Hepatocyte (in vitro differentiated cells): ENCODE results near the gene SLC25A25.

ENCODE experiments used
- EZH2 ChIP-seq: fragments of 200-600 bp; sonication (generic); IDR thresholded peaks from 2 replicates; pipeline ENCODE4 v1.6.1; 2016; ENCODE audit warnings: antibody characterized with exemption, mild to moderate bottlenecking, borderline replicate concordance
- EZH2phosphoT487 ChIP-seq: fragments of 200-600 bp; sonication (generic); IDR thresholded peaks from one replicate; pipeline ENCODE4 v1.6.1; 2018; ENCODE audit warnings: antibody characterized with exemption, mild to moderate bottlenecking, low read depth, moderate library complexity; ENCODE audit not compliant: unreplicated experiment, severe bottlenecking
- TF ChIP-seq, protein P1 (sequence below): fragments of 200-600 bp; sonication (generic); IDR thresholded peaks from 2 replicates; pipeline ENCODE4 v1.5.1; 2016; ENCODE audit warnings: antibody characterized with exemption, mild to moderate bottlenecking; ENCODE audit not compliant: poor library complexity

DNA sequence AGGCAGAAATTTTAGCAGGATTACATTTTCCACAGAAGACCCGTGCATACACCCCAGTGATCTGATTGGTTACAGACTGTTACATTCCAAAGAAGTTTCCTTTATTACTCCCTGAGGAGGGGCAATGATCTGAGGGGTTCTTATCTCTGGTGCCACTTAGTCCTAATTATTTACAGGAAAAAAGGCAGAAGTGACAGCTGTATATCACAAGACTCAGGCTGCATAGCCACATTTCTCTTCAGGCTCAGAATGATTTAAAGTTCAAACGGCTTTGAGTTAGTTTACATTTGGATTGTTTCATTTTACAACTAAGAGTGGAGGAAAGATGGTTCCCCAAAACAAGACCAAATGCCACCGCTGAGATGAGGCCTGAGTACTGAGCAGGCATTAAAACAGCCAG, 18.2 kb upstream of the SLC25A25 start:
- TF ChIP-seq, protein P1, sequence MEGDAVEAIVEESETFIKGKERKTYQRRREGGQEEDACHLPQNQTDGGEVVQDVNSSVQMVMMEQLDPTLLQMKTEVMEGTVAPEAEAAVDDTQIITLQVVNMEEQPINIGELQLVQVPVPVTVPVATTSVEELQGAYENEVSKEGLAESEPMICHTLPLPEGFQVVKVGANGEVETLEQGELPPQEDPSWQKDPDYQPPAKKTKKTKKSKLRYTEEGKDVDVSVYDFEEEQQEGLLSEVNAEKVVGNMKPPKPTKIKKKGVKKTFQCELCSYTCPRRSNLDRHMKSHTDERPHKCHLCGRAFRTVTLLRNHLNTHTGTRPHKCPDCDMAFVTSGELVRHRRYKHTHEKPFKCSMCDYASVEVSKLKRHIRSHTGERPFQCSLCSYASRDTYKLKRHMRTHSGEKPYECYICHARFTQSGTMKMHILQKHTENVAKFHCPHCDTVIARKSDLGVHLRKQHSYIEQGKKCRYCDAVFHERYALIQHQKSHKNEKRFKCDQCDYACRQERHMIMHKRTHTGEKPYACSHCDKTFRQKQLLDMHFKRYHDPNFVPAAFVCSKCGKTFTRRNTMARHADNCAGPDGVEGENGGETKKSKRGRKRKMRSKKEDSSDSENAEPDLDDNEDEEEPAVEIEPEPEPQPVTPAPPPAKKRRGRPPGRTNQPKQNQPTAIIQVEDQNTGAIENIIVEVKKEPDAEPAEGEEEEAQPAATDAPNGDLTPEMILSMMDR, result no peak
- TF ChIP-seq EZH2, result no peak
- TF ChIP-seq EZH2phosphoT487, result no peak
